Osteoblast (primary cell): ENCODE results near the gene S100A3. TPM values are rescaled to one million over a fixed set of nuclear protein-coding genes. Genes with fewer than 3 reads are reported as not detected.

Experiments
- DNase-seq: peaks from one replicate; pipeline ENCODE4 v3.0.0; 2011; ENCODE audit warnings: low spot score, mixed read lengths; ENCODE audit not compliant: insufficient read length; ENCODE audit errors: missing footprints
- H2AFZ ChIP-seq: 2 replicates; pipeline ENCODE4 v1.6.0; 2011; ENCODE audit warnings: mild to moderate bottlenecking, low read length
- H3K27ac ChIP-seq: 2 replicates; pipeline ENCODE4 v1.5.1; 2011; ENCODE audit warnings: mild to moderate bottlenecking, low read depth, low read length, moderate library complexity
- H3K27me3 ChIP-seq: 2 replicates; pipeline ENCODE4 v1.6.0; 2012; ENCODE audit warnings: mild to moderate bottlenecking, control low read depth, inconsistent platforms, low read length, moderate library complexity; ENCODE audit not compliant: insufficient read depth
- H3K36me3 ChIP-seq: 2 replicates; pipeline ENCODE4 v1.5.1; 2011; ENCODE audit warnings: mild to moderate bottlenecking, low read length, control low read depth, moderate library complexity; ENCODE audit not compliant: insufficient read depth
- H3K4me1 ChIP-seq: 2 replicates; pipeline ENCODE4 v1.5.1; 2011; ENCODE audit warnings: mild to moderate bottlenecking, low read length, control low read depth, moderate library complexity; ENCODE audit not compliant: insufficient read depth
- H3K4me2 ChIP-seq: 2 replicates; pipeline ENCODE4 v1.6.0; 2011; ENCODE audit warnings: mild to moderate bottlenecking, low read length; ENCODE audit not compliant: insufficient read depth
- H3K4me3 ChIP-seq: fragments of 200-600 bp; sonication (generic); 3 replicates; pipeline ENCODE4 v1.5.1; 2012; ENCODE audit warnings: mild to moderate bottlenecking, low read length, inconsistent platforms; ENCODE audit not compliant: insufficient read depth
- H3K79me2 ChIP-seq: 2 replicates; pipeline ENCODE4 v1.6.0; 2012; ENCODE audit warnings: mild to moderate bottlenecking, low read length, control low read depth, inconsistent platforms; ENCODE audit not compliant: insufficient read depth
- H3K9me3 ChIP-seq: 2 replicates; pipeline ENCODE4 v1.5.1; 2011; ENCODE audit warnings: low read depth, low read length, control low read depth
- H4K20me1 ChIP-seq: 2 replicates; pipeline ENCODE4 v1.6.0; 2012; ENCODE audit warnings: mild to moderate bottlenecking, low read length, control low read depth; ENCODE audit not compliant: insufficient read depth
- total RNA-seq: library from RNA; depleted of rRNA; stranded (reverse); fragments of >200 nt; gene quantifications from 2 replicates; pipeline ENCODE4 v1.2.3, GENCODE V29; 2012
- TF ChIP-seq, protein P1 (sequence below): IDR thresholded peaks from 2 replicates; pipeline ENCODE4 v1.5.1; 2011; ENCODE audit warnings: mild to moderate bottlenecking, low read depth, low read length, moderate library complexity; ENCODE audit errors: extremely low read depth

Gene S100A3
- total RNA-seq, 1 donor, result 7.6 TPM

DNA sequence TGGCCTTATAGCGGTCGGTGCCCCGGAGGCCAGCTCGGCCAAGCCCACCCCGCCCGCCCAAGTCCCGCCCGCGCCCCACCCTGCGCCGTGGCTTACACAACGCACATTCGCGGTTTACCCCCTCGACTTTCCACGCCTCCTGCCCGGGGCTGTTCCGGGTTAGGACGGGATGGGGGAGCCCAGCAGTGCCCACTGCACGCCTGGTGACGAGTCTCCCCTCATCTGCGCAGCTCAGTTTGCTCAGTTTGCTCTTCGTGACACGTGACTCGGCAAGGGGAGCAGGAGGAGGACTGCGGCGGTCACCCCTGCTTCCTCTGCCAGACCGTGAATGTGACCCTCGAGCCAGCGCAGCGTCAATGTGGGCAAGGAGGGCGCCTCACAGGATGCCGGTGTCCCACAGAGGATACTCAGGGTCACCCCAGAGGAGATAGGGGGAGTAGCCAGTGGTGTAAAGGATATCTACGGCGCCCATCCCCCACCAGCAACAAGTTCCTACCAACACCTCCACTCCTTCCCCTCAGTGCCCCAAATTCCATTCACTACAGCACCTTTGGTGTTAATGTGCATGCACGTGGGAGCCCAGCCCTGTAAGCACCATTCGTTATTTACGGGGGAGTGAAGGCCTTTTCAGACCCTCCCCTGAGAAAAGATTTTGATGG lies 12.9 kb downstream of the S100A3 start:
- Histone ChIP-seq H3K9me3 (no peaks in the 10 kb centered on the region), H3K27ac (peak overlapping the region; percentile 94), H4K20me1 (peaks cover 8% of the 10 kb centered on the region), H2AFZ (peak overlapping the region; percentile 93), H3K27me3 (no peaks in the 10 kb centered on the region), H3K4me2 (peak overlapping the region; percentile 92), H3K36me3 (peaks cover 4% of the 10 kb centered on the region), H3K79me2 (peaks cover 19% of the 10 kb centered on the region), H3K4me1 (peaks cover 39% of the 10 kb centered on the region), H3K4me3 (peak overlapping the region; percentile 85)
- peak; percentile 94 for DNase-seq
- TF ChIP-seq, protein P1, sequence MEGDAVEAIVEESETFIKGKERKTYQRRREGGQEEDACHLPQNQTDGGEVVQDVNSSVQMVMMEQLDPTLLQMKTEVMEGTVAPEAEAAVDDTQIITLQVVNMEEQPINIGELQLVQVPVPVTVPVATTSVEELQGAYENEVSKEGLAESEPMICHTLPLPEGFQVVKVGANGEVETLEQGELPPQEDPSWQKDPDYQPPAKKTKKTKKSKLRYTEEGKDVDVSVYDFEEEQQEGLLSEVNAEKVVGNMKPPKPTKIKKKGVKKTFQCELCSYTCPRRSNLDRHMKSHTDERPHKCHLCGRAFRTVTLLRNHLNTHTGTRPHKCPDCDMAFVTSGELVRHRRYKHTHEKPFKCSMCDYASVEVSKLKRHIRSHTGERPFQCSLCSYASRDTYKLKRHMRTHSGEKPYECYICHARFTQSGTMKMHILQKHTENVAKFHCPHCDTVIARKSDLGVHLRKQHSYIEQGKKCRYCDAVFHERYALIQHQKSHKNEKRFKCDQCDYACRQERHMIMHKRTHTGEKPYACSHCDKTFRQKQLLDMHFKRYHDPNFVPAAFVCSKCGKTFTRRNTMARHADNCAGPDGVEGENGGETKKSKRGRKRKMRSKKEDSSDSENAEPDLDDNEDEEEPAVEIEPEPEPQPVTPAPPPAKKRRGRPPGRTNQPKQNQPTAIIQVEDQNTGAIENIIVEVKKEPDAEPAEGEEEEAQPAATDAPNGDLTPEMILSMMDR, result no peak

DNA sequence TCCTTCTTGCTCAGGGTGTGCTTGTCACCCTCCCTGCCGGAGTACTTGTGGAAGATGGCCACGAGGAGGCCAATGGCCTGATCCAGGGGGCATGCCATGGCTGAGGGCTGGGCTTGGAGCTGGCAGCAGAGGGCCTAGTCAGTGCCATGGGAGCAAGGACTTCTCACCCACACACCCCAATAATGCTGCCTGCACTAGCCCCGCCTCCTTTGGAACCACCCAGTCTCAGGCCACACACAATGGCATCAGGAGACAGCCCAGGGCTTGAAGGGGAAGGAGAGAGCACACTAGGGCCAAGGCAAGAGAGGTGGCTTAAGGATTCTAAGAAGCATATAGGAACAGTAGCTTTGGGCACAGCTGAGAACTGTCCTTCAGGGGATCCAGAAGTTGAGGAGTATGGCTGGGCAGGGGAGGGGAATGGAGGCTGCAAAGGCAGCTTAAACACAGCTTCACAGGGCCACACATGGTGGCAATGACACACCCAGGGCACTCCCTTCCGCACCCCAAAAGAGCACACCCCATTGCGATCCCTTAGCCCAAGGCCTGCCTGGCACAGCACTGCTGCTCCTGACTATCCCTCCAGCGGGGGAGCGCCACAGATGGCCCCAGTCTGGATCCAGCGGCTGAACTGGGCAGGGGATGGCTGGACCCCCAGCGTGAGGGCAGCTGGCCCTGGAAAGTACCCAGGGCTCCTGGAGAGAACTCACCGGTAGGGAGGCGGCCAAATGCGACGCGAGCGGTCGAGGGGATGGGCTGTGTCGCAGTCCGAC lies 13.6 kb downstream of the S100A3 start, which contains the start of gene S100A6:
TSS of gene S100A6 (minus strand) at position 750 of the 770 bp plus-strand sequence. CDS start at position 98, 652 bp downstream.
- peak within 1 kb of the TSS; percentile 92 for H3K4me2 ChIP-seq
- TF ChIP-seq, protein P1, result peak; percentile 21
- H2AFZ ChIP-seq, result peak within 1 kb of the TSS; percentile 93

DNA sequence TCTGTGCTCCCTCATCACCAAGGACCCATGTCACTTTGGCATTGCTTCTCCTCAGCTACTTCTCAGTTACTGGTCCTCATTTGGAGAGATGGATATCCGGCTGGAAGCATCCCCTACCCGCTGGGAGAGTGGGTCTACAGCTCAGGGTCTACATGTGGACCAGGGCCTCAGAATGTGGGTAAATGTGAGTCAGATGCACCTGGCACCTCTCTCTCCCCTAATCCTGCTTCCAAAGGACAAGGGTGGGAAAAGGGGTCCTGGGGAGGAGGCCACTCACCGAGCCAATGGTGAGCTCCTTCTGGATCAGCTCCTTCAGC lies 14.2 kb downstream of the S100A3 start:
- H4K20me1 ChIP-seq, result peaks cover 8% of the 10 kb centered on the region
- H2AFZ ChIP-seq, result no peak overlapping the region
- peak overlapping the region; percentile 94 for H3K27ac ChIP-seq
- TF ChIP-seq, protein P1, result no peak
- peaks cover 4% of the 10 kb centered on the region for H3K36me3 ChIP-seq
- H3K4me2 ChIP-seq, result peak overlapping the region; percentile 92
- H3K79me2 ChIP-seq, result peaks cover 19% of the 10 kb centered on the region
- peak overlapping the region; percentile 85 for H3K4me3 ChIP-seq
- no peaks in the 10 kb centered on the region for H3K27me3 ChIP-seq
- no peak for DNase-seq
- no peaks in the 10 kb centered on the region for H3K9me3 ChIP-seq
- peaks cover 35% of the 10 kb centered on the region for H3K4me1 ChIP-seq

More for the DNA sequence above, 13.6 kb downstream of the S100A3 start, which contains the start of gene S100A6:
- peaks cover 37% of the 10 kb centered on the region for H3K4me1 ChIP-seq
- peaks cover 8% of the 10 kb centered on the region for H4K20me1 ChIP-seq
- H3K9me3 ChIP-seq, result no peaks in the 10 kb centered on the region
- H3K27ac ChIP-seq, result peak within 1 kb of the TSS; percentile 94
- H3K36me3 ChIP-seq, result peaks cover 4% of the 10 kb centered on the region
- H3K4me3 ChIP-seq, result peak within 1 kb of the TSS; percentile 85
- no peaks in the 10 kb centered on the region for H3K27me3 ChIP-seq
- peaks cover 19% of the 10 kb centered on the region for H3K79me2 ChIP-seq
- DNase-seq, result peak; percentile 87
